GM21619 (cell line): ENCODE results near the gene NOVA2.

Source experiments
- ATAC-seq: cut with Tn5 transposase; IDR thresholded peaks from one replicate; pipeline ENCODE4 v1.9.1; 2021; ENCODE audit not compliant: unreplicated experiment

NOVA2 gene, protein sequence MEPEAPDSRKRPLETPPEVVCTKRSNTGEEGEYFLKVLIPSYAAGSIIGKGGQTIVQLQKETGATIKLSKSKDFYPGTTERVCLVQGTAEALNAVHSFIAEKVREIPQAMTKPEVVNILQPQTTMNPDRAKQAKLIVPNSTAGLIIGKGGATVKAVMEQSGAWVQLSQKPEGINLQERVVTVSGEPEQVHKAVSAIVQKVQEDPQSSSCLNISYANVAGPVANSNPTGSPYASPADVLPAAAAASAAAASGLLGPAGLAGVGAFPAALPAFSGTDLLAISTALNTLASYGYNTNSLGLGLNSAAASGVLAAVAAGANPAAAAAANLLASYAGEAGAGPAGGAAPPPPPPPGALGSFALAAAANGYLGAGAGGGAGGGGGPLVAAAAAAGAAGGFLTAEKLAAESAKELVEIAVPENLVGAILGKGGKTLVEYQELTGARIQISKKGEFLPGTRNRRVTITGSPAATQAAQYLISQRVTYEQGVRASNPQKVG

DNA sequence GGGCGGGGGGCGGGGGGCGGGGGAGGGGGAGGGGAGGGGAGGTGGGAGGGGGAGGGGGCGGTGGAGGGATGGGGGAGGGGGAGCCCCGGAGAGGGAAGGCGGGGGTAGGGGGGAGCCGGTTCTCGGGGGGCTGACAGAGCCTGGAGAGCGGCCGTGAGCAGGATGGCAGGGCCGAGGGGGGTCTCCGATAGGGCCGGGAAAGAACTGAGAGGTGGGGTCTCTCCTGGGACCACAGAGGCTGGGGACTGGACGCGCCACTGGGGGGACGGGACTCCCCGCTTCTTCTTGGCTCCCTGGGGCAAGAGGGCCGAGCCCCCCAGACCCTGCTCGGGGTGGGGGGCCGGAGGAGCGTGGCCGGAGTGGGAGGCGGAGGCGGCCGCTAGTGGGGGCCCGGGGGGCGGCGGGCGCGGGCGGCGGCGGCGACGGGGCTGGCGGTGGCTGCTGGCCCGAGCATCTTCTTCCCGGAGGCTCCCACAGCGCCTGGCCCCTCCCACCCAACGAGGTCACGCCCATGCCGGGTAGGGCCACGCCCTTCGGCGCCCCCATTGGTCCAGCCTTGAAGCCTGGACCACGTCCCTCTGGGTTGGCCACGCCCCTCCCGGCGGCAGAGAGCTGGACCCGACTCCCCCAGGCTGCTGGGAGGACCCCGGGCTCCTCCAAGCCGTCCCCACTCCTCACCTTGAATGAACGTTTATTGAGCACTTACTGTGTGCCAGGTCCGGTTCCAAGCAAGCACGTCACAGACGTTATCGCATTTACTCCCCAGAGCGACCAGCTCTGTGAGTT lies at the start of gene NOVA2:
Gene NOVA2 (minus strand): TSS at position 313 of the 786 bp plus-strand sequence. CDS start 514 bp downstream, outside the sequence.
- ATAC-seq = no peak

DNA sequence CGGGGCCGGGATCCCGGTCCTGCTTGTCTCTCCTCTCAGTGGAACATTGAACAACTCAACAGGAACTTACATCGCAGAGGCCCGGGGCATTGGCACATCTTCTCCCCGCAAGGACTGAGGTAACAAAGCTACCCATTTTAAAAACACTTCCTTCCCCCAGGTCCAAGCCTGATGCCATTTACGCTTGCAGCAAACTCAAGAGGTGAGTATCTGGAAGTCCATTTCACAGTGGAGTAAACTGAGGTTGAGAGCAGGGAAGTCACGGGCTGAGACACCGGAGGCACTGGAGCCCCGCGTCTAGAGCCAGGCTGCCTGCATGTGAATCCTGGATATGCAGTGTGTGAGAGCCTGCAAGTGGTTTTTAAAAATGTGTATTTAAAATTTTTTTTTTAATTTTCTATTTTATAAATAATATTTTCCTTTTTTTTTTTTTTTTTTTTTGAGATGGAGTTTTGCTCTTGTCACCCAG lies 49.7 kb upstream of the NOVA2 start:
- no peak for ATAC-seq

DNA sequence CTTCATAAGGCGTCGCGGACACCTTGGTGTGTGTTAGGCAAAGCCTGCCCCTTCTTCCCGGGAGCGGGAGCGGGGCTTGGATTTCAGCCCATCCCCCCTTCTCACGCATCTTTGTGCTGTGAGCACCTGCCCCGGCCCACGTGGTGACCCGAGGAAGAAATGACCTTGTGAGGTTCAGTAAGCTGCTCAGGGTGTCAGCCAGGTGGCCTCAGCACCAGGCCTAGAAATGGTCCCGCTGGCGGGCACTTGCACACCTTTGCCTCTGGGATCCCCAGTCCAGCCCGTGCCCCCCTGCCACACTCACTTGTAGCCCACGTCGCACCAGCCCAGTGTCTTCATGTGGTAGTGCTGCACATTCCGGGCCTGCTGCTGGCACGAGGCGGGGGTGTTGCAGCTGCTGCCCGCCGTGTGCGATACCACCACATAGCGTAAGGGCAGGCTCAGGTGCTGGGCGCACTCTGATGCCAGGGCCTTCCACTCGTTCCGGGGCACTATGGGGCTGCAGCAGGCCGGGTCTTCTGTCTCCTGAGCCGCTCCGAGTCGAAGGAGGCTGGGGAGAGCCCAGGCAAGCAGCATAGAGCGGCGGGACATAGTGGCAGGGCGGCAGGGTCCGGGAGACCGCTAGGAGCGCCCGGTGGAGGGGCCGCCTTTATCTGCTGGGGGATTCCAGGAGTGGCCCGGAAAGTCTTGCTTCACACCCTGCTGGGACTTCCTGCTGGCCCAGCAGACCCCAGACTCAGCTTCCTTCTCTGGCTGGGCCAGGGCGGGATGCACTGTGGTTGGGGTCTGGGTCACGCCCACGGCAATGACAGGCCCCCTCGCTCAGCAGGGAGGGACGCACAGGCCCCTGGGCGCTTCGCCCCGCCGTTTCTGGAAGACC lies 49.0 kb upstream of the NOVA2 start, which contains the start of gene PGLYRP1:
Gene PGLYRP1 (minus strand): TSS at position 623 of the 880 bp plus-strand sequence. CDS start 32 bp downstream, at position 591.
- ATAC-seq = no peak

DNA sequence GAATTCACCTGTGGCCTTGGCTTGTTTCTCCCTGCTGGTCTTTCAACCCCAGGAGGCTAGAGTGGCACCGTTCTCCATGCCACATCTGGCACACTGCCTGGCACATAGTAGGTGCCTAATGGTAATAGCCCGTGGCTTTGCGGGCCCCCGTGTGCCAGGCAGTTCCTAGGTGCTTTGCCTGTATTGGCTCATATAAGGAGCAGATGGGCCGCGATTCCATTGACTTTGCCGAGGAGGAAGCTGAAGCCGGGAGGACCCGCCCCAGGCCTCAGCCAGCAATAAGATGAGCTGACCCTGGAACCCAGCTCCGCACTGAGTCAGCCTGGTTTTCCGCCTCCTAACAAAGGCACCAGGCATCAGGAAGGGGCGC lies 48.4 kb upstream of the NOVA2 start:
- ATAC-seq = no peak

DNA sequence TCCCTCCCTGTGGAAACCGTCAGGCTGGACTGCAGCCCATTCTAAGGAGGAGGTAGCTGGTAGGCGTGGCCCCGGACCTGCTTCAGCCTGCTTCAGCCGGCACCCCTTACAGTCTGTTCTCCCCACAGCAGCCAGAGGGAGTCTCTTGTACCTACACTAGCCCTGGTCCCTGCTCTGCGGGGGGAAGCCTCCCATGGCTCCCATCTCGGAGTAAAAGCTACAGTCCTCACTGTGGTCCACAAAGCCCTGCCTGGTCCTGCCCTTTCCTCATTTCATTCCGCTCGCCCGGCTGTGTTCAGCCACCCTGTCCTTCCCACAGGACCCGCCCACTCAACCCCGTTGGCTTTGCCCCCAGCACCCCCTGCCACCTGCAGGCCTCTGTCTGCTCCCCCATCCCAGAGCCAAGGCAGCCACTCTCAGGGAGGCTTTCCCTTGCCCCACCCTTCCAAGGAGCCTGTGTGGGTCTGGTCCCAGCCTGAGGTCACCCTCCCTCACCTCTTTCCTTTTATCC lies 47.9 kb upstream of the NOVA2 start:
- ATAC-seq = no peak

DNA sequence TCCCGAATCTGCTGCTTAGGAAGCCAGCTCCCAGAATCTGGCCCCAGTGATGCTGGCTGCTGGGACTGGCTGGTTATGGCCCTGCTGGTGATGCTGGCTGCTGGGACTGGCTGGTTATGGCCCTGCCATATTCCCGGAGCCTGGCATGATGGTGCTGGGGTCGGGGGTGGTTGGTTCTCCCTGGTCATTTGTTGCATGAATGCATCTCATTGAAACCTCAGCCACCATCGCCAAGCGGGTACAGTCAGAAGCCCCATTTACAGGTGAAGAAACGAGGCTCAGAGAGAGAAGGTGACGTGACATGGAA lies 47.1 kb upstream of the NOVA2 start:
- ATAC-seq = no peak

DNA sequence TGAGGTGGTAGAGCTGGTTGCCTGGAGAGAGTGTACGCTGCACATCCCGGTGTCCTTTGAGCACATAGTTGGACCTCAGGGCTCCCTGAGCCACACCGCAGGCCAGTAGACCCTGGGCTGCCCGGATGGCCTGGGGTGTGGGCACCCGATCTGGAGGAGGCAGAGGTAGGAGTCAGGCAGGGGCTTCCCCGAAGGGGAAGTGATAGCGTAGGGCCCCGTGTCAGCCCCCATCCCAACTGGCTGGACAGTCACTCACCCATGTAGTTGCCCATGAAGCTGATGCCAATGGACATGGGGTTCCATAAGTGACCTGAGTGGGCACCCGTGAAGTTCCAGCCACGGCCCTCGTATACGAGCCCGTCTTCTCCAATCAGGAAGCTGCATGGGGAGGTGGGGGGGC lies 45.6 kb upstream of the NOVA2 start:
- ATAC-seq = no peak

DNA sequence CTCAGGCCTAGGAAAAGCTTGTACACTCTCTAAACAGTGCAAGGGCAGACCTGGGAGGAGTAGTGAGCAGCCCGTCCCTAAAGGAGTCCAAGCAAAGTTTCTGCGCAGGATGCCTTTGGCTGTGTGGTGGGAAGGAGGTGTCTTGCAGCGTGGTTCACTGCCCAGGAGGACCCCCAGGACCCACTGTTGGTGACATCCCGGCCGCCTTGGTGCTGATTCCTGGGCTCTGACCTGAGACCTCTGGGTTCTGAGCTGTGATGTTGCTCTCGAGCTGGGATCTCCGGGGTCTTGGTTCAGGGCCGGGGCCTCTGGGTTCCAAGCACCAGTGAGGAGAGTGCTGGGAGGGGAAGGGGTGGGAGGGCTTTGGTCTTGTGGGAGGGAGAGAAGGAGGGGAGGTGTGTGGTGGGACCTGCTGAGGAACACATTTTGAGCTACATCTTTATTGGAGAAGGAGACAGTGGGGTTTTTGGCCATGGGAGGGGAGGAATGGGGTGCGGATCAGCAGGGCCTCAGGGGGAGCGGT lies 45.1 kb upstream of the NOVA2 start:
- no peak for ATAC-seq

DNA sequence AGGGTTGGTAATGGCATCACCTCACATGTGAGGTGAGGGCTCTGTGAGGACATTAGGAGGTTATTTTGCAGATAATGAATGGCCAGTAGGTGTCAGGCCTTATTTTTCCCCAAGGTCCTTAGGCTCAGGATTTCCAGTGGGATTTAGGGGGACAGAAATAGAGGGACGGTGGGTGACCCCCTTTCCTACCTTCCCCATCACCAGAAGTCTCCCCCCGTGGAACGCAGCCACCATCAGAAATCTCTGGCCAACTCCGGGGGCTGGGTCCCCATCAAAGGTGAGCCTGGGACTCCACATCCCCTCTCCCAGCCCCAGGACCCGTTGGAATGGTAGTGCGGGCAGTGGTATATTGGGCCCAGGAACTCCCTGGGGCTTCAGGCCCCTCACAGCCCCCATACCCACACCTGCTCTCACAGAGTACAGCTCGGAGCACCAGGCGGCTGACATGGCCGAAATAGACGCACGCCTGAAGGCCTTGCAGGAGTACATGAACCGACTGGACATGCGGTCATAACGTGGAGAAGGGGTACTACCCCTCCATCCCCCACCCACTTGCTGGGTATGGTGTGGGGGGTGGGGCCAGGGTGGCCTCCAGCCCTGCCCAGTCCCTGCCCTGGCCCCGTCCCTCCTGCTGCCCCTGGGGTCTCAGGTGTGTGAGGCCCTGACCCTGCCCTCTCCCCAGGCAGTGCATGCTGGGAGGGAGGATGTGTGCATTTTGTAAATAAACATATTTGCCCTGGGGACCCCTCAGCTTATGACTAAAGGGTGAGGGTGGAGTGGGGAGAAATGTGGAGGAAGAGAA lies 44.4 kb upstream of the NOVA2 start:
- ATAC-seq = no peak

DNA sequence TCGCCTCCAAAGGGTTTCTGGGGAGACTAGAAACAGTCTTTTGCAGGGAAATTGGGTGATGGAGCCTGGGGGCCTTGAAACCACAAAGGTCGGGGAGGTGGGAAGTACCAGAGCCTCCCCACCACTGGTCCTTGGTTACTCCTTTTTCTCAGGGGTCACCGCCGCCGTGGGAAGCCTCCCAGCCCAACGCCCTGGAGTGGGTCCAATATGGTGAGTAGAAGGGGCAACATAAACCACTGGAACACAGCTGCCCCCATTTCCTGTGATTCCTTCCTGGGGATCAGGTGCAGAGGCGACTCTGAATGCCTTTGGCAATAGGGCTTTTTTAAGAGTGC lies 43.4 kb upstream of the NOVA2 start:
- no peak for ATAC-seq

DNA sequence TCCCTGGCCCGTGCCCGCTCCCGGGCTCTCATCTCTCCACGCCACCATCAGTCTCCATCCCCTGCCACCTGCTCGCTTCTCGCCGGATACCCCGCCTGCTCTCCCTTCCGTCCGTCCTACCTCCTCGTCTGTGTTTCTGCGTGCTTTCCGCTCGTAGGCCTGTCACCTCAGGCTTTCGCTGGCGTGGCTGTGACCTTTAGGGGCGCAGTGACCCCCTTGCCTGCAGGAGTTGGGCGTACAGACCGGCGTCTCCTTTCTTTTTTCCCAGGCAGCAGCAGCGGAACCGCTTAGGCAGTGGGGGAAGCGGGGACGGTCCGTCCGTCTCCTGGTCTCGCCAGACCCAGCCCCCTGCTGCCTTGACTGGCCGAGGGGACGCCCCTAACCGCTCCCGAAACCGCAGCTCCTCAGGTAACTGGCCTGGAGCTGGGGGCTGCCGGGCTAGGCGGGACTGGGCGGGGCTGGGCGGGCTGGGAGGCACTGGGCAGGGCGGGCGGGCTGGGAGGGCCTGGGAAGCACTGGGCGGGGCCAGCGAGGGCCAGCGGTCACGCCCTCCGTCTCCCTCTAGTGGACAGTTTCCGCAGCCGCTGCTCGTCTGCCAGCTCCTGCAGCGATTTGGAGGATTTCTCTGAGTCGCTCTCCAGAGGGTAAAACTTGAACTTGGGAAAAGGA lies 42.9 kb upstream of the NOVA2 start:
- ATAC-seq = no peak

DNA sequence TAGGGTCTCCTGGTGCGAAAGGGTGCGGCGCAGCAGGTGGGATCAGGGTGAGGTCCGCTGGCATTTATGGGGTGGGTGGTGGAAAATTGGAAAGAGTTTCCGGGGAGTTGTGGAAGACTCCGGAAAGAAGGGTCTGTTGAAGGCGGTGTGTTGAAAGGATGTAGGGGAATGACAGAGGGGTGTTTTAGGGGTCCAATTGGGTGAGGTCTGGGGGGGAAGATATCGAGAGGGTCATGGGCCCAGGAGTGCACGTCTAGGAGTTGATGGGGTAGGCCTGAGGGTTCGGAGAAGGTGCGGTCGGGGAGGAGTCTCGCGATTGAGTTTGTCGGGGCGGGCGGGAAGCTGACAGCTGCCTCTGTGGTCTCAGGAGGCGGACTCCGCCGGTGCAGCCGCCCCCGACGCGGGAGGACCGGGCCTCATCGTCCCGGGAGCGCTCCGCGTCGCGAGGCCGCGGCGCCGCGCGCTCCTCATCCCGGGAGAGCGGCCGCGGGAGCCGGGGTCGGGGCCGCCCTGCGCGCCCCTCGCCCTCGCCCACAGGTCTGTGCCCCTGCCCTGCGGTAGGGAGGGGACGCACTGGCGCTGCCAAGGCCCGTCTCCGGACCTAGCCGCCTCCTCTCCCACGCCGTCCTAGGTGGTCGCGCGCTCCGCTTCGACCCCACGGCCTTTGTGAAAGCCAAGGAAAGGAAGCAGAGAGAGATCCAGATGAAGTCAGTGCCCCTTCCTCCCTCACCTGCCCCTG lies 42.2 kb upstream of the NOVA2 start:
- no peak for ATAC-seq

DNA sequence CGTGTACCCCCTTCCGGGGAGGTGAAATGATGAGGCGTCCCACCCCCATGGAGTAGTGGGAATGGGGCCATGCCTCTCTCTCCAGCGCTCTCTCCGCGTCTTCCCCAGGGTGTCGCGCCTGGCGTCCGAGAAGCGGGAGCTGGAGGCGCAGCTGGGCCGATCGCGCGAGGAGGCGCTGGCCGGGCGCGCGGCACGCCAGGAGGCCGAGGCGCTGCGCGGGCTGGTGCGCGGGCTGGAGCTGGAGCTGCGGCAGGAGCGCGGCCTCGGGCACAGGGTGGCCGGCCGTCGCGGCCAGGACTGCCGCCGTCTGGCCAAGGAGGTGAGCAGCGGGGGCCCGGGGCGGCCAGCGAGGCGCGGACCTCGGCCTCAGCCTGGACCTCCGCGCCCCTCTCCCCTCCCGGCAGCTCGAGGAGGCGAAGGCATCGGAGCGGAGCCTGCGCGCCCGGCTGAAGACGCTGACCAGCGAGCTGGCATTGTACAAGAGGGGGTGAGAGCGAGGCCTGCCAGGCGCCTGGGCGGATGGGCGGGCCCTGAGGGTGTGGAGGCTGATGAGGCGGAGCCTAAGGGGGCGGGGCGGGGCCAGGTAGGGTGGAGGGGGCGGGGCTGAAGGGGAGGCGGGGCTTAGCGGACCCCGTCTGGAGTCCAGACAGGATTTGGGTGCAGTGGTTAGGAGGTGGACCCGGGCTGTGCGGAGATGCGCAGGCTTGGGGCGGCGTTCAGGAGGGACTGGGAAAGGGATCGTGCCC lies 41.4 kb upstream of the NOVA2 start:
- ATAC-seq = no peak

DNA sequence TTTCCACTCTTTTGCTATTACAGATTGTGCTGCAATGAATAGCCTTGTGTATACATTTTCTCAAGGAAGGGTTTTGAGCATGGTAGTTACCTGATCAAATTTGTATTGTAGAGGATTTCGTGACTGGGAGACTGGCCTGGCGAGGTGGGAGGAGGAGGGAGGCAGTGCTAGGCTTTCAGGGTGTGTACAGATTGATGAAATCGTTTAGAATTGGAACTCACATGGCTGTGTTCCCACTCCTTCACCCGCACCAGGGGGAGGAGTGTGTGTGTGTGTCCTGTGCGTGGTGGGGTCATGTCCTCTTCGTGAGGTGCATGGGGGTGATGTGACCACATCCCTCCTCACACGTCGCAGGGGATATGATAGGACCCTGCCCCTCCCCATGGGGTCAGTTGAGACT lies 40.9 kb upstream of the NOVA2 start:
- ATAC-seq = no peak

DNA sequence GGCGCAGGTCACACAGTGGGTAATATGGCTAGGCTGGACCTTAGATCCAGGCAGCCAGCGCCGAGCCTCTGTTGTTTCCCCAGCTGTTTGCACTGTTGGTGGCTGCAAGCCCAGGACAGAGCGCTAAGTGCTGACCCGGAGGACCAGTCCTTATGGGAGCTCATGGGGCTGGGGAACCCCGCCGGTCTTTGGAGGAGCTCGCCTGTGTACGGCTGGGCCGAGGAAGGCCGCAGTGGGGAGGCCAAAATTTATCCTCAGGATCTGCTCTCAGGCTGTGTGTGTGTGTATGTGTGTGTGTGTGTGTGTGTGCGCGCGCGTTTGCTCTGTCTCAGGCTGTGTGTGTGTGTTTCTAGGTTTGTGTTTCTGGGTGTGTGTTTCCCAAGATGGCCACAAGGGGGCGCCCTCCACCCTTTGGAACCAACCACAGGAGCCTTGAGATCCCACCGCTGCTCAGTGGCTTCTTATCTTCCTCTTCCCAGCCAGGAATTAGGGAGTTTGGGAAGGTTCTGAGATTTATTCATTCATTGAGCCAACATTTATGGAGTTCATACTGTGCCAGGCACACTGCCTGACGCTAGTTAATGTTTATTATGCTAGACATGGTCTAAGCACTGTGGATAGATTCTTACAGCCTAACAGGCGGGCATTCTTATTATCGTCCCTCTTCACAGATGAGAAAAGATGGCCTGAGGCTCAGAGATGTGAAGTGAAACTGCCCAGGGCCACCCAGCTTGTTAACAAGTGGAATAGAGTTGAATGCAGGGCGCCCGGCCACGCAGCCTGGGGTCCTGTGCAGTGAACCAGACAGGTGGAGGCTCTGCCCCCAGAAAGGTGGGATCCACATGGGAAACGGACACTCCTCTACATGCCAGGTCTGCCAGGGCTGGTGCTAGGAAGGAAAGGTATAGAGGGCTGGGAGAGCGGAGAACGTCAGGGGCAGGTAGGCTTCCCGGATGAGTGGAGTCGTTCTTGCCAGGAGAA lies 36.2 kb upstream of the NOVA2 start:
- no peak for ATAC-seq

DNA sequence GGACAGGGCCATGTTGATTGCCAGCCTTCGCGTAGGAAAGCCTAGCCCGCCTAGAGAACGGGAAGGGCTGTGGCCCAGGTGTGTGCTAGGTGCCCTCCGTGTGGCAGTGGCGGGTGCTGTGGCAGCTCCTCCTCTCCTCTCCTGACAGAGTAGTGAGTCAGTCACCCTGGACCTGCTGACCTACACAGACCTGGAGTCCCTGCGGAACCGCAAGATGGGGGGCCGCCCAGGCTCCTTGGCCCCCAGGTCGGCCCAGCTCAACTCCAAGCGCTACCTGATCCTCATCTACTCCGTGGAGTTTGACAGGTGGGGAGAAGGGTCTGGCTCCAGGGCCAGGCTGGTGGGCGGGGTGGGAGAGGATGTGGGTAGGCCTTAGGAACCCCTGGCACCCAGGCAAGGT lies 32.7 kb upstream of the NOVA2 start:
- no peak for ATAC-seq
